Type B pancreatic cell (in vitro differentiated cells): ENCODE measurements around the gene ARSG. TPM values are rescaled to one million over a fixed set of nuclear protein-coding genes. Genes with fewer than 3 reads are reported as not detected.
"Not testable (repeated sequence)": the region's sequence is repeated elsewhere in the genome, so short reads cannot be mapped to it uniquely, and the experiment has no call there.

Experiments
- DNase-seq: peaks from one replicate; pipeline ENCODE4 v3.0.0; 2021; ENCODE audit warnings: mixed read lengths; ENCODE audit not compliant: unreplicated experiment; ENCODE audit errors: extremely low spot score
- H3K27ac Mint-ChIP-seq: 2 replicates; pipeline ENCODE4 v1.8.0; 2021; ENCODE audit warnings: mild to moderate bottlenecking, mixed read lengths
- H3K27me3 Mint-ChIP-seq: 2 replicates; pipeline ENCODE4 v1.8.0; 2021; ENCODE audit warnings: mixed read lengths
- H3K36me3 Mint-ChIP-seq: 2 replicates; pipeline ENCODE4 v1.8.0; 2021; ENCODE audit warnings: mixed read lengths
- H3K4me1 Mint-ChIP-seq: one replicate; pipeline ENCODE4 v1.8.0; 2021; ENCODE audit warnings: mixed read lengths; ENCODE audit not compliant: unreplicated experiment
- H3K4me3 Mint-ChIP-seq: 2 replicates; pipeline ENCODE4 v1.8.0; 2021; ENCODE audit warnings: mild to moderate bottlenecking, mixed read lengths
- H3K9me3 Mint-ChIP-seq: 2 replicates; pipeline ENCODE4 v1.8.0; 2021; ENCODE audit warnings: mixed read lengths
- CTCF ChIP-seq: fragments of 200-600 bp; sonication (generic); conservative IDR thresholded peaks from 2 replicates; pipeline ENCODE4 v1.5.0; 2021; ENCODE audit warnings: antibody characterized with exemption, mild to moderate bottlenecking
- total RNA-seq: library from RNA; stranded (reverse); gene quantifications from 2 replicates; pipeline ENCODE4 v1.2.1, GENCODE V29; 2021; ENCODE audit warnings: low replicate concordance

Gene ARSG
- total RNA-seq, 1 donor from 2014 or later: 4.1 TPM

DNA sequence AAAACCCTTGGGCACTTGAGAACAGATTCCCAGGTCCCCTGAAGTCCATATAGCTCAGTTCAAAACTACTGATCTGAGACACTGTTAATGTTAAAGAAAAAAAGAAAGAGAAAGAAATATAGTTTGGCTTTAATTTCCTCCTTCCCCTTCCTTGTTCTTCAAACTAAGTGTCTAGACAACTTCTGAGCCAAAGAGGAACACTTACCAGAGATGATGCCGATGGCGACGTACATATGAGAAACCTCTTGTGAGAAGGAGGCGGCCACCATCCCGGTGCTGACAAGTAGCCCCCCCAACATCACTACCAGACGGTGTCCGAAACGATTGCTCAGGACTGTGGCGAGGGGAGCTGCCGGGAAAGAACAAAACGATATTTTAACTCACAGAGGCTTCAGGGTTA, 17.6 kb upstream of the ARSG start:
- no peak for TF ChIP-seq CTCF
- no peaks in the 10 kb centered on the region for H3K9me3 Mint-ChIP-seq

GRCh38 chr17:68276339-68276738, 15.0 kb upstream of the ARSG start:
- H3K36me3 Mint-ChIP-seq, DNase-seq, H3K4me1 Mint-ChIP-seq, H3K27ac Mint-ChIP-seq, H3K4me3 Mint-ChIP-seq, H3K27me3 Mint-ChIP-seq, H3K9me3 Mint-ChIP-seq: not testable (repeated sequence)

More for the DNA sequence above, 17.6 kb upstream of the ARSG start:
- DNase-seq: no peak
- Mint-ChIP-seq H3K27ac (no peak overlapping the region), H3K4me3 (no peak overlapping the region), H3K27me3 (no peaks in the 10 kb centered on the region), H3K36me3 (peaks cover 7% of the 10 kb centered on the region), H3K4me1 (no peaks in the 10 kb centered on the region)

DNA sequence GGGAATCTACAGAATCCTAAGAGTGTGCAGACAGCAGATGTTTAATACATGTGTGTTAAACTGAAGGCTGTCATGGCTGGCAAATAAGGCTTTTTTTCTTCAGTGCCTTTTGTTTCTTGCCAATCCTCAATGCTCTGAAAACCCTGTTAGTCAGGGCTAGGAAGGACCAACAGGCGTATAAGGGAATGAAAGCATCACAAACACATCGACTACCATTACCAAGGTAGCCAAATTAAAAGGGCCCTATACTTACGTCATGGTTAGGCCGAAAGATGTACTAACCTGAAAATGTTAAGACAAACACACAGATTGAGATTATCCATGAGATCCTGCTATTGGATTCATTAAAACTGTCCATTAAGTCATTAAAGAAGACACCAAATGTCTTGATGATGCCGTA, 13.5 kb upstream of the ARSG start:
- H3K4me1 Mint-ChIP-seq: no peaks in the 10 kb centered on the region
- no peak overlapping the region for H3K27ac Mint-ChIP-seq
- no peaks in the 10 kb centered on the region for H3K27me3 Mint-ChIP-seq
- H3K9me3 Mint-ChIP-seq: peaks cover 5% of the 10 kb centered on the region
- no peak overlapping the region for H3K4me3 Mint-ChIP-seq
- no peak for TF ChIP-seq CTCF
- peaks cover 7% of the 10 kb centered on the region for H3K36me3 Mint-ChIP-seq
- DNase-seq: no peak

GRCh38 chr17:68281965-68282364, 9.3 kb upstream of the ARSG start:
- H3K4me3 Mint-ChIP-seq, H3K27me3 Mint-ChIP-seq, DNase-seq, H3K36me3 Mint-ChIP-seq, H3K9me3 Mint-ChIP-seq, H3K4me1 Mint-ChIP-seq, H3K27ac Mint-ChIP-seq: not testable (repeated sequence)

DNA sequence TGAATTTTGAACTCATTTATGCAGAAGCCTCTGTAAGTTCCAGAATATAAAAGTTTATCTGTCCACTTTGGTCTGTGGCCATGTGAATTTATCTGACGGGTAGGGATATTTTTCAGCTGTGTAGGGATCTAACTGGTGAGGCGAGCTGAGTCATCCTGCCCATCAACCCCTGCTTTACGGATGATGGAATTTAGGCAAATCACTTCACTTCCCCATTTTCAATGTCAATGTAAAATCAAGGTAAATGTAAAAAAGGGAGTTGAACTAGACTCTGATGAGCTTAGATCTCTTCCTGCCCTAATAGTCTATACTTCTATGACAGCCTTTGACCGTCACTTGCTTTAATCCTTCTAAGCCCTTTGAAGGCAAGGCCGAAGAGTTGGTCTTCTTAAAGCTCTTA, 2.9 kb upstream of the ARSG start:
- H3K27ac Mint-ChIP-seq: no peak overlapping the region
- H3K27me3 Mint-ChIP-seq: peaks cover 43% of the 10 kb centered on the region
- no peak for DNase-seq
- H3K9me3 Mint-ChIP-seq: no peaks in the 10 kb centered on the region
- peaks cover 11% of the 10 kb centered on the region for H3K4me1 Mint-ChIP-seq
- H3K4me3 Mint-ChIP-seq: peak overlapping the region; percentile 54
- no peak for TF ChIP-seq CTCF
- H3K36me3 Mint-ChIP-seq: no peaks in the 10 kb centered on the region

DNA sequence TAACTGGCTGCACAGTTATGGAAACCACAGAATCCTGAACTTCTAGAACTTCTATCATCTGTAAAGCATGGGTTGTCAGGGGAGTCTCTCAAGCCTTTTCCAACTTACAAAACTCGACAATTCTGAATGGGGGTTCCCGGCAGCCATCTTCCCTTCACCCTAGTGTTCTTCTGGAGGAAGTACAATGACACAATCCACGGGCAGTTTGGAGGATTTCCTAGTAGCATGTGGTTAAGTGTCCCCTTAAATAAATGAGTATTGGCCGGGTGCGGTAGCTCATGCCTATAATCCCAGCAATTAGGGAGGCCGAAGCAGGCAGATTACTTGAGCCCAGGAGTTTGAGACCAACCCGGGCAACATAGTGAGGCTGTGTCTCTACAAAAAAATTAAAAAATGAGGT, 2.5 kb upstream of the ARSG start:
- Mint-ChIP-seq H3K36me3 (no peaks in the 10 kb centered on the region), H3K4me3 (peak overlapping the region; percentile 54), H3K27ac (no peak overlapping the region), H3K9me3 (no peaks in the 10 kb centered on the region), H3K27me3 (peaks cover 44% of the 10 kb centered on the region), H3K4me1 (peaks cover 11% of the 10 kb centered on the region)
- peak; percentile 45 for TF ChIP-seq CTCF
- DNase-seq: no peak

- H3K4me3 Mint-ChIP-seq: peak overlapping the region; percentile 94
- peaks cover 11% of the 10 kb centered on the region for H3K4me1 Mint-ChIP-seq
- no peak overlapping the region for H3K27ac Mint-ChIP-seq
- peaks cover 49% of the 10 kb centered on the region for H3K27me3 Mint-ChIP-seq
- TF ChIP-seq CTCF: no peak
- no peaks in the 10 kb centered on the region for H3K9me3 Mint-ChIP-seq
- DNase-seq: no peak
- H3K36me3 Mint-ChIP-seq: no peaks in the 10 kb centered on the region
Measured at GRCh38 chr17:68289473-68289872, 1.8 kb upstream of the ARSG start.
